IMR-90 (cell line): ENCODE data around the gene IL18BP. TPM values are rescaled to one million over a fixed set of nuclear protein-coding genes. Genes with fewer than 3 reads are reported as not detected.

Source experiments
- ATAC-seq: fragments of 200-7000 bp; cut with Tn5 transposase; 2 replicates; pipeline ENCODE4 v1.9.1; 2020; ENCODE audit warnings: low read depth, mild to moderate bottlenecking, moderate library complexity
- BruUV-seq: library from RNA; stranded (reverse); fragments of 400-500 nt; replicated peaks from 2 replicates; lab custom pipeline; 2021; lab: Mats Ljungman, UMichigan
- CTCF ChIA-PET: fragments of 300-600 bp; formaldehyde crosslinking; extraction: SDS; loops from one replicate; lab custom pipeline; 2021; ENCODE audit warnings: antibody characterized with exemption; lab: Yijun Ruan, JAX
- POLR2A ChIA-PET: fragments of 300-600 bp; sonication (Branson Sonifier 250); formaldehyde crosslinking; loops from one replicate; lab custom pipeline; 2022; ENCODE audit warnings: antibody characterized with exemption; ENCODE audit not compliant: unreplicated experiment; lab: Charles Lee
- DNase-seq: peaks from one replicate; pipeline ENCODE4 v3.0.0; 2013
- H2AFZ ChIP-seq: replicated peaks from 2 replicates; pipeline ENCODE3; 2013; ENCODE audit warnings: low read length, mild to moderate bottlenecking; ENCODE audit not compliant: poor library complexity
- H2AK5ac ChIP-seq: 2 replicates; pipeline ENCODE4 v1.6.1; 2013; ENCODE audit warnings: low read depth, low read length, inconsistent platforms
- H2AK9ac ChIP-seq: replicated peaks from 2 replicates; pipeline ENCODE3; 2013; ENCODE audit warnings: mild to moderate bottlenecking, low read depth, low read length, moderate library complexity; ENCODE audit not compliant: poor library complexity
- H2BK120ac ChIP-seq: 2 replicates; pipeline ENCODE4 v1.6.1; 2013; ENCODE audit warnings: low read depth, low read length, inconsistent platforms
- H2BK15ac ChIP-seq: 3 replicates; pipeline ENCODE4 v1.6.1; 2013; ENCODE audit warnings: low read depth, low read length, inconsistent platforms
- H2BK20ac ChIP-seq: 2 replicates; pipeline ENCODE4 v1.6.1; 2013; ENCODE audit warnings: low read depth, mild to moderate bottlenecking, inconsistent platforms, low read length, moderate library complexity
- H2BK5ac ChIP-seq: 2 replicates; pipeline ENCODE4 v1.6.1; 2013; ENCODE audit warnings: mild to moderate bottlenecking, low read depth, low read length, inconsistent platforms; ENCODE audit not compliant: poor library complexity, severe bottlenecking
- H3K14ac ChIP-seq: replicated peaks from 2 replicates; pipeline ENCODE4 v1.6.1; 2013; ENCODE audit warnings: low read depth, low read length, inconsistent platforms
- H3K18ac ChIP-seq: 2 replicates; pipeline ENCODE4 v1.6.1; 2013; ENCODE audit warnings: low read depth, low read length, control low read depth
- H3K23ac ChIP-seq: 2 replicates; pipeline ENCODE4 v1.6.1; 2013; ENCODE audit warnings: low read depth, low read length, inconsistent platforms
- H3K27ac ChIP-seq: 2 replicates; pipeline ENCODE4 v1.5.1; 2013; ENCODE audit warnings: mild to moderate bottlenecking, control low read depth, low read length; ENCODE audit not compliant: insufficient read depth
- H3K27me3 ChIP-seq: 2 replicates; pipeline ENCODE4 v1.6.1; 2013; ENCODE audit warnings: low read length; ENCODE audit not compliant: control insufficient read depth, insufficient read depth
- H3K36me3 ChIP-seq: 2 replicates; pipeline ENCODE4 v1.6.1; 2013; ENCODE audit warnings: low read length, mixed read lengths; ENCODE audit not compliant: control insufficient read depth, insufficient read depth
- H3K4ac ChIP-seq: 2 replicates; pipeline ENCODE4 v1.6.1; 2013; ENCODE audit warnings: low read depth, low read length, inconsistent platforms
- H3K4me1 ChIP-seq: 2 replicates; pipeline ENCODE4 v1.6.1; 2013; ENCODE audit warnings: low read length, mixed read lengths; ENCODE audit not compliant: control insufficient read depth, insufficient read depth
- H3K4me2 ChIP-seq: 2 replicates; pipeline ENCODE4 v1.6.1; 2013; ENCODE audit warnings: low read depth, mild to moderate bottlenecking, control low read depth, low read length, moderate library complexity
- H3K4me3 ChIP-seq: 2 replicates; pipeline ENCODE4 v1.5.1; 2013; ENCODE audit warnings: low read depth, mild to moderate bottlenecking, control low read depth, low read length, moderate library complexity; ENCODE audit not compliant: insufficient read depth
- H3K56ac ChIP-seq: 2 replicates; pipeline ENCODE4 v1.6.1; 2013; ENCODE audit warnings: low read length, inconsistent platforms; ENCODE audit not compliant: insufficient read depth; ENCODE audit errors: extremely low read depth
- H3K79me1 ChIP-seq, 2 experiments: 2 replicates each; pipeline ENCODE4 v1.6.1; 2013; ENCODE audit warnings: low read length in 2 of 2, inconsistent platforms in 1 of 2, low read depth in 1 of 2
- H3K9ac ChIP-seq: 2 replicates; pipeline ENCODE4 v1.6.1; 2013; ENCODE audit warnings: low read depth, low read length, control low read depth
- H3K9me1 ChIP-seq: 2 replicates; pipeline ENCODE4 v1.6.1; 2013; ENCODE audit warnings: low read length, inconsistent platforms; ENCODE audit not compliant: insufficient read depth
- H3K9me3 ChIP-seq: 2 replicates; pipeline ENCODE4 v1.6.1; 2013; ENCODE audit warnings: low read length; ENCODE audit not compliant: control insufficient read depth, insufficient read depth
- H4K20me1 ChIP-seq: 2 replicates; pipeline ENCODE4 v1.6.1; 2013; ENCODE audit warnings: low read length, inconsistent platforms; ENCODE audit not compliant: insufficient read depth
- H4K5ac ChIP-seq: 2 replicates; pipeline ENCODE4 v1.6.1; 2013; ENCODE audit warnings: mild to moderate bottlenecking, low read depth, low read length, control low read depth
- H4K8ac ChIP-seq, 2 experiments: 2 replicates each; pipeline ENCODE4 v1.6.1; 2013; ENCODE audit warnings: low read depth in 2 of 2, low read length in 2 of 2, control low read depth in 1 of 2, inconsistent platforms in 1 of 2
- H4K91ac ChIP-seq: 2 replicates; pipeline ENCODE4 v1.6.1; 2013; ENCODE audit warnings: low read depth, low read length, inconsistent platforms; ENCODE audit not compliant: insufficient read depth
- MAZ ChIP-seq: IDR thresholded peaks from 2 replicates; pipeline ENCODE4 v1.6.1; 2012; ENCODE audit warnings: low read depth, mild to moderate bottlenecking, low read length, improper control_type of control experiment, moderate library complexity, borderline replicate concordance
- MXI1 ChIP-seq: IDR thresholded peaks from 2 replicates; pipeline ENCODE4 v1.6.1; 2012; ENCODE audit warnings: low read depth, mild to moderate bottlenecking, low read length, moderate library complexity, borderline replicate concordance
- RFX5 ChIP-seq: IDR thresholded peaks from 2 replicates; pipeline ENCODE4 v1.8.0; 2012; ENCODE audit warnings: low read depth, mild to moderate bottlenecking, low read length, moderate library complexity
- WGBS, 2 experiments: methylation state at CpG; one replicate each; pipeline versions ENCODE4 v1.1.5 to v1.1.7; 2013; ENCODE audit warnings: missing lambda C conversion rate in 2 of 2; ENCODE audit not compliant: insufficient read length in 1 of 2; ENCODE audit errors: extremely low coverage in 2 of 2; 5-methylcytosine and 5-hydroxymethylcytosine counted together
- dilution Hi-C: fragments of 300-500 bp; cut with HindIII; formaldehyde crosslinking; loops from one replicate; pipeline ENCODE4 v1.14.3; 2018; ENCODE audit warnings: low sequenced_read_pairs; ENCODE audit not compliant: unreplicated experiment
- in situ Hi-C: fragments of 300-500 bp; cut with MboI; formaldehyde crosslinking; loops from 3 replicates; pipeline ENCODE4 v1.14.3; 2019; ENCODE audit warnings: low sequenced_read_pairs, inconsistent platforms, mixed read lengths
- intact Hi-C: fragments of 100-400 bp; cut with micrococcal nuclease; formaldehyde crosslinking; loops from 2 replicates; pipeline ENCODE4 v1.10.0; 2022
- polyA plus RNA-seq, 3 experiments: library from polyadenylated mRNA; depleted of rRNA; stranded (reverse); fragments of >200 nt; gene quantifications; 2 replicates each; pipeline ENCODE4 v1.2.3, GENCODE V29; 2012; ENCODE audit warnings: low replicate concordance in 1 of 3
- total RNA-seq: library from RNA; depleted of rRNA; stranded (reverse); fragments of >200 nt; gene quantifications from 2 replicates; pipeline ENCODE4 v1.2.3, GENCODE V29; 2012

IL18BP gene
- total and polyA plus RNA-seq, 2 of the 4 experiments (the other 2 are of a cell fraction) = 0.90 to 3.2 TPM

DNA sequence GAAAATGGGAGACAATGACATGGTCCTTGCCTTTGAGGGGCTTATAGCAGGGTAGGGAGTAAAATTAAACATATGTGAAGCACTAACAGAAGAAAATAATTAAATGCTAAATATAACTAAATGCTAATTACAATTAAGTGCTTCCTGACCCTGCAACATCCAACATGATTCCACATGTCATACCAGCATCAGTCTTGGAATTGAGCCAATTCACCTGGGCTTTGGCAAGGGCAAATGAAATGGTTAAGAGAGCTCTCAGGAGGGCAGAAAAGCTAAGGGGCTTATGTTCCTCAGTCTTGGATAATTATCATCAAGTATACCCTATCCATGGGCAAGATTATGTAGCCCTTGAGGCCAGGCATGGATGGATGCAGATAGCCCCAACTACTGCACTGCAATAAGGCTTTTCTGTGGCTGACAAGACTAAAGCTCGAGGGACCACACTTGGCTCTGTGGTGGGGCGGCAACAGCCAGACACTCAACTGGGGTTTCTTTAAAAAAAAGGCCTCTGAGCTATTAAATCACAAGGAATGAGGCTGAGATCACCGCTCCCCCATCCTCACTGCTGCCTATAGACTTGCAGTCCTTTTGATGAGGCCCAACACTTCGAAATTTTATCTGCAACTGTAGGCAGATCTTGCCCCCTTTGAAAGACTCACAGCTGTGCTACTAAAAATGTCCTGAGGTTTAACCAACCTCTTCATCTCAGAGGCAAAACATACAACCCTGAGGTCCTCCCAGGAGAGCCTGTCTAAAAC lies 39.0 kb downstream of the IL18BP start (continued):
- no peak for TF ChIP-seq RFX5

DNA sequence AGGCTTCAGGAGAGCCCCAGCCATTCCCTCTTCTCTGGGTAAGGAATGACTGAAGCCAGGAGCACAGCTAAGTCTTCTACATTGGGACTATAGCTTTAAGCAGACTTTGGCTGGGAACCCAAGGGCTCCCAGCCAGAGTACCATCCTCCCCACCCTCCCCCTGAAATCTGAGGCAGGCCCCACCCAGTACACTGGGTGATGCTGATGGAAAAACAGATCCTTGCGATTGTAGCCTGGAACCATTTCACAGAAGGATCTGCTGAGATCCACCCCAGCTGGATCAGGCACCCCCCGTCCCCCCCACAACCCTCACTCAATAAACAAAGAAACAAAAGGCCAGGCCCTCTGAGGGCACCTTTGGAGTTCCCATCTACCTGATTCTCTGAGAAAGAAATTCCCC lies 39.8 kb downstream of the IL18BP start:
- ATAC-seq (peak; percentile 41), DNase-seq (peak; percentile 72)
- peaks cover 10% of the 10 kb centered on the region for H3K4me1 ChIP-seq
- in situ Hi-C loops (loop anchor here (5.0 kb wide), 1 partner anchor 39 kb away; no protein-coding TSS in a partner anchor), dilution Hi-C loops (no loop called here), intact Hi-C loops (no loop called here)
- peak overlapping the region; percentile 100 for H2AK9ac ChIP-seq
- 0% methylated on average over 1 of the region's 2 CpGs; no CpG with 5 or more reads in 1 of the 2 experiments for WGBS, 2 experiments
- peak overlapping the region; percentile 98 for H3K56ac ChIP-seq
- H2BK20ac ChIP-seq = peak overlapping the region; percentile 57; the same call in 1 of the 2 replicates
- peak overlapping the region; percentile 98 for H4K91ac ChIP-seq
- peaks cover 11% of the 10 kb centered on the region for H3K36me3 ChIP-seq
- H3K18ac ChIP-seq = peak overlapping the region; percentile 93
- peak overlapping the region; percentile 96 for H2BK5ac ChIP-seq
- H2BK120ac ChIP-seq = peak overlapping the region; percentile 68; the same call in 1 of the 2 replicates
- no peaks in the 10 kb centered on the region for H3K9me3 ChIP-seq
- ChIA-PET POLR2A (interaction anchor here (0.6 to 1.3 kb wide), 4 partner anchors 10 to 106 kb away, joined by 3 to 4 read pairs (median 4); no protein-coding TSS in a partner anchor), CTCF (interaction anchor here (0.6 to 4.0 kb wide), 6 partner anchors 13 to 106 kb away, joined by 3 to 12 read pairs (median 3); no protein-coding TSS in a partner anchor)
- H3K23ac ChIP-seq = peak overlapping the region; percentile 97
- TF ChIP-seq MXI1 (no peak), MAZ (peak; percentile 45; the same call in 1 of the 2 replicates)
- H3K4me3 ChIP-seq = peak overlapping the region; percentile 76
- H3K9me1 ChIP-seq = peaks cover 16% of the 10 kb centered on the region
- H4K8ac ChIP-seq = peak overlapping the region; percentile 100; a peak in 3 of 4 replicates
- H3K4ac ChIP-seq = peak overlapping the region; percentile 96
- H2BK15ac ChIP-seq = no peak overlapping the region
- no TSS peak for BruUV-seq
- H3K14ac ChIP-seq = peak overlapping the region; percentile 97
- H3K79me1 ChIP-seq = peaks cover 3 to 88% of the 10 kb centered on the region in 2 experiments
- peak overlapping the region; percentile 95 for H3K27ac ChIP-seq
- H2AFZ ChIP-seq = no peak overlapping the region
- H4K20me1 ChIP-seq = peaks cover 35% of the 10 kb centered on the region
- peak overlapping the region; percentile 100 for H2AK5ac ChIP-seq
- peak overlapping the region; percentile 99 for H3K9ac ChIP-seq
- H4K5ac ChIP-seq = peak overlapping the region; percentile 95
- no peaks in the 10 kb centered on the region for H3K27me3 ChIP-seq
- peak overlapping the region; percentile 91 for H3K4me2 ChIP-seq
